ENCODE measurements around the gene ZNF117.

DNA sequence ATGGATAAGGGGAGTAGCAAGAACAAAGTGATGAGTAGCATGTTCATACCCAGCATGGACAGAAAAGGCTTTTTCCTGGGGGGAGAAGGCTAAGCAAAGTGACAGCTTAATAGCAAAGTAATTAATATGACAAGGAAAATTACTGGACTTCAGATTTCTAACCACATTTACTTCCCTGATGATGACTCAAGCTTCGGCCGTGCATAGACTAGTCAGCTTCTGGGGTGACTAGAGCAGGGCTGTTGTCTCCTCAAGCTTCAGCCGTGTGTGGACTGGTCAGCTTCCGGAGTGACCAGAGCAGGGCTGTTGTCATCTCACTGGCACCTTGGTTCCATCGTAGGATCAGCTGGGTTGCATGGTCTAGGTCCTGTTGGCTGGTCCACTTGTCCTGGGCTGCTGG, 2.1 kb upstream of the ZNF117 start:
- no peak for TF ChIP-seq POLR2A (IDR thresholded peaks at IDR 0.05)
- TF ChIP-seq, protein P1, sequence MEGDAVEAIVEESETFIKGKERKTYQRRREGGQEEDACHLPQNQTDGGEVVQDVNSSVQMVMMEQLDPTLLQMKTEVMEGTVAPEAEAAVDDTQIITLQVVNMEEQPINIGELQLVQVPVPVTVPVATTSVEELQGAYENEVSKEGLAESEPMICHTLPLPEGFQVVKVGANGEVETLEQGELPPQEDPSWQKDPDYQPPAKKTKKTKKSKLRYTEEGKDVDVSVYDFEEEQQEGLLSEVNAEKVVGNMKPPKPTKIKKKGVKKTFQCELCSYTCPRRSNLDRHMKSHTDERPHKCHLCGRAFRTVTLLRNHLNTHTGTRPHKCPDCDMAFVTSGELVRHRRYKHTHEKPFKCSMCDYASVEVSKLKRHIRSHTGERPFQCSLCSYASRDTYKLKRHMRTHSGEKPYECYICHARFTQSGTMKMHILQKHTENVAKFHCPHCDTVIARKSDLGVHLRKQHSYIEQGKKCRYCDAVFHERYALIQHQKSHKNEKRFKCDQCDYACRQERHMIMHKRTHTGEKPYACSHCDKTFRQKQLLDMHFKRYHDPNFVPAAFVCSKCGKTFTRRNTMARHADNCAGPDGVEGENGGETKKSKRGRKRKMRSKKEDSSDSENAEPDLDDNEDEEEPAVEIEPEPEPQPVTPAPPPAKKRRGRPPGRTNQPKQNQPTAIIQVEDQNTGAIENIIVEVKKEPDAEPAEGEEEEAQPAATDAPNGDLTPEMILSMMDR (IDR thresholded peaks at IDR 0.05 in 4 of 5, conservative IDR thresholded peaks at IDR 0.05 in 1 of 5): no peak

Measured in gastrocnemius medialis (tissue), 4 donors.